WERI-Rb-1 (cell line): Measurements from ENCODE around the gene ING3.

ENCODE experiments used
- DNase-seq: peaks from one replicate; pipeline ENCODE4 v3.0.0-alpha.2; 2020
- H3K27ac ChIP-seq: fragments of 250-450 bp; sonication (Bioruptor Pico); 2 replicates; pipeline ENCODE4 v1.5.1; 2020; ENCODE audit warnings: mild to moderate bottlenecking, moderate library complexity
- H3K27me3 ChIP-seq: fragments of 250-450 bp; sonication (Bioruptor Pico); 2 replicates; pipeline ENCODE4 v1.5.1; 2021; ENCODE audit warnings: mild to moderate bottlenecking, low read depth, moderate library complexity; ENCODE audit not compliant: insufficient read depth, severe bottlenecking
- H3K36me3 ChIP-seq: fragments of 250-450 bp; sonication (Bioruptor Pico); 2 replicates; pipeline ENCODE4 v1.5.1; 2020; ENCODE audit warnings: mild to moderate bottlenecking, moderate library complexity
- H3K4me3 ChIP-seq: 2 replicates; pipeline ENCODE4 v1.5.1; 2011; ENCODE audit warnings: low read depth, mild to moderate bottlenecking, control low read depth, low read length
- H3K9me3 ChIP-seq: fragments of 250-450 bp; sonication (Bioruptor Pico); 2 replicates; pipeline ENCODE4 v1.5.1; 2021; ENCODE audit warnings: mild to moderate bottlenecking, moderate library complexity; ENCODE audit not compliant: severe bottlenecking
- CTCF ChIP-seq: IDR thresholded peaks from 2 replicates; pipeline ENCODE4 v1.5.1; 2011; ENCODE audit warnings: low read depth, mild to moderate bottlenecking, control low read depth, inconsistent platforms, low read length

The ING3 gene

DNA sequence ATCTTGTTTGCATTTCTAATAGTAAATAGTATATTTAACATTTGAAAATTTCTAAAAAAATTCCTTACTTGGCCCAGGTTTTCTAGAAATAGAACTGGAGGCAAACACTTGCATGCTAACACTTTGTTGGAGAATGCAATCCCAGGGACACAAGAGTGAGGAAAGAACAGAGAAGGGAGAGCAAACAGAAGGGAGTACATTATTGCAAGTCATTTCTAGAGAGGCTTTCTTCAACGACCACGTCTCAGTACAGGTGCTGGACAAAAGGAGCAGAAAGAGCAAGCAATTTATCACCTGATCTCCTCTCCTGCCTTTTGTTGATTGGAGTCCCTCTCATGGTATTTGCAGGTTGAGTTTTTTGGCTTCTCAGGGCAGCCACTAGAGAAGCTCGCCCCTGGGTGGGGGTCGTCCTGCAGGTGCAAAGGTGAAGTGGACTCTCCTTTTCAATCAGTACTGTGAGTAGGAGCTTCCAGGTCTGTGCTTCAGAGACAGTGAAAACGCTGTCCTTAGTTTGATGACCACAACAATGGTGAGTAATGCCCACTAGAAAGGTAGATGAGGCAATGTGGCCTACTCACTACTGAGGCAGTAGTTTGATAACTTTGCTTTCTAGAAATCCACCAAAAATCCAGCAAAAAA is 43.1 kb downstream of the ING3 start:
- no peak for DNase-seq
- no peak overlapping the region for H3K4me3 ChIP-seq
- H3K27me3 ChIP-seq = no peaks in the 10 kb centered on the region
- no peaks in the 10 kb centered on the region for H3K9me3 ChIP-seq
- no peak overlapping the region for H3K27ac ChIP-seq
- no peak for TF ChIP-seq CTCF
- no peaks in the 10 kb centered on the region for H3K36me3 ChIP-seq

DNA sequence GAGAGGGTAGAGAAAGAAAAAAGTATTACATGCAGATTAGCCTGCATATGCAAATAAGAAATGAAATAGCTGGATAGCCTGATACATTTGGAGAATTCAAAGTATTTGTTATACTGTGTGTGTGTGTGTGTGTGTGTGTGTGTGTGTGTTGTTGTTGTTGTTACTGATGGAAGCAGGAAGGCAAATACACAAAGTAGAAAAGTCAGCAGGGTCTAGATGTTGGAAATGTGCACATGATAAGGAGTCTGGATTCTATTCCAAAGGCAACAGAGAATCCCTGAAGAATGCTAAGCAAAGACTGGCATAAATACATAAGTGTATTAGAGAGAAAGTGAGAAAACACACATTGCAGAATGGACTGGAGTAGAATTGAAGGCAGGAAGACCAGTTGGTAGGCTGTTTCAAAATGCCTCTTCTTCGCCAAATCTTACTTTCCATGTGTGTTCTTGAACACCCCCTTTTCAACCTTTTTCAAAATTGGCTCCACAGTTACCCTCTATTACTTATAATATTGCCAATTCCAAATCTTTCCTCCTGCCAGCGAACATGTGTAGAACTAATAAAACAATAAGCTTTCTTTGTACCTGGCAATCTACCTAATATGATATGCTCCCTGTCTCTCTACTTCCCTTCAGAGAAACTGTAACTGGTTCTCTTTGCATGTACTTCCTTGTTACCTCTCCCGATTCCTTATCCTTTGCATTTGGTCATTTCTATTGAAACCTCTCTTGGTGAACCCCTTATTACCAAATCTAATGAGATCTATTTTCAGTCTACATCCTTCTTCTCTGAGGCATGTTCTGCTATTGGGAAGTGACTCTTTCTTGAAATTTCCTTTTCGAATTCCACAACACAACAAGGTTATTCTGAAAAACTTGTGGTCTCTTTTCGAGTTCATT is 44.2 kb downstream of the ING3 start:
- TF ChIP-seq CTCF = no peak
- no peak overlapping the region for H3K27ac ChIP-seq
- H3K27me3 ChIP-seq = no peaks in the 10 kb centered on the region
- DNase-seq = no peak
- H3K4me3 ChIP-seq = no peak overlapping the region
- H3K9me3 ChIP-seq = no peaks in the 10 kb centered on the region
- H3K36me3 ChIP-seq = no peaks in the 10 kb centered on the region

DNA sequence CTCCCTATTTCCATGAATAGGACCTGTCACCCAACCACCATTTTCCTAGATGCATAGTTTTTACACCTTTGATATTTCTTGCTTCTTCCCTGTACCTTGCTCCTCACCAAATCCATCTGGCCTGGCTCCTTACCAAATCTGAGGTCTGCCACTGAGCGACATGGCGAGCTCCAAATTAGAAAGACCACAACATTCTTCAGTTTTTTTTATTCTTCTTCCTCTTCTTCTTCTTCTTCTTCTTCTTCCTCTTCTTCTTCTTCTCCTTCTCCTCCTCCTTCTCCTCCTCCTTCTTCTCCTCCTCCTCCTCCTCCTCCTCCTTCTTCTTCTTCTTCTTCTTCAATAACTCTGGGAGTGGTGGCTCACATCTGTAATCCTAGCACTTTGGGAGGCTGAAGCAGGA is 45.1 kb downstream of the ING3 start:
- no peak overlapping the region for H3K4me3 ChIP-seq
- H3K36me3 ChIP-seq = no peaks in the 10 kb centered on the region
- no peaks in the 10 kb centered on the region for H3K9me3 ChIP-seq
- no peaks in the 10 kb centered on the region for H3K27me3 ChIP-seq
- no peak overlapping the region for H3K27ac ChIP-seq
- DNase-seq = no peak
- TF ChIP-seq CTCF = no peak

- H3K36me3 ChIP-seq = no peaks in the 10 kb centered on the region
- TF ChIP-seq CTCF = no peak
- H3K27me3 ChIP-seq = no peaks in the 10 kb centered on the region
- no peaks in the 10 kb centered on the region for H3K9me3 ChIP-seq
- peak; percentile 22 for DNase-seq
- no peak overlapping the region for H3K27ac ChIP-seq
- no peak overlapping the region for H3K4me3 ChIP-seq
These were observed 45.9 kb downstream of the ING3 start for GRCh38 chr7:120996333-120996987.

GRCh38 chr7:120996988-120997345 is 46.4 kb downstream of the ING3 start:
- TF ChIP-seq CTCF = no peak
- H3K4me3 ChIP-seq = no peak overlapping the region
- H3K36me3 ChIP-seq = no peaks in the 10 kb centered on the region
- no peak for DNase-seq
- H3K27ac ChIP-seq = no peak overlapping the region
- no peaks in the 10 kb centered on the region for H3K27me3 ChIP-seq
- H3K9me3 ChIP-seq = no peaks in the 10 kb centered on the region
